ENCODE results near the gene CDC123. TPM values are rescaled to one million over a fixed set of nuclear protein-coding genes. Genes with fewer than 3 reads are reported as not detected.

Gene CDC123
- total and polyA plus RNA-seq, 2 of the 4 experiments (the other 2 are of a cell fraction): 100 to 203 TPM

DNA sequence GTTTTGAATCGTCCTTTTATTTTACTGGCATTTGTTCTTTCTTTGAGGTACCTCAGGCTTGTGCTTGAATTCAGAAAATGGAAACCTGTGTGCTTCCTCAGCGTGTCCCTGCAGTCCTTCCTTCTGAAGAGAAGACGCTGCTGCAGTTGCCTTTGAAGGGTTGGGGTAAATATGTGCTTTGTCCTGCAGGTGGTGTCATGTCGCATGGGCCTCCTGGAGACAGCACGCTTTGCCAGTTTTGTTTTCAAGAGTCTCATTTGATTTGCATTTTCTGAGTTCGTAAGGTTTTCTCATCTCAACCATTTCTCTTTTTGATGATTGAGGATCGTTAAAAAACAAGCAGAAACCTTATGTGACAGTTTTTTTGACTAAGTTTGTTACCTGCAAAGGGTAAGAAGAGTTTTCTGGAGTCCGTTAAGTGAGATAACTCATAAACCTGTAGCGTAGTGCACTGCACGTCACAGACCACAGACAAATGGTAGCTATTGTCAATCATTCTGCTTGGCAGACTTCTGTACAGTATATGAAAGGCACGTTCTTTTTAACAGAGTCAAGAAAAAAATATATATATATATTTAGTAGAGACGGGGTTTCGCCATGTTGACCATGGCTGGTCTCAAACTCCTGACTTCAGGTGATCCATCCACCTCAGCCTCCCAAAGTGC, 57.0 kb downstream of the CDC123 start:
- ChIA-PET POLR2A (ENCODE audit: unreplicated experiment) (no interaction called here), CTCF (no interaction called here)
- TF ChIP-seq MAZ (IDR thresholded peaks at IDR 0.05; ENCODE audit: borderline replicate concordance, low read depth, low read length) (no peak), POLR2A (IDR thresholded peaks at IDR 0.05; ENCODE audit: low read depth, low read length) (no peak), NFE2L2 (IDR thresholded peaks at IDR 0.05; ENCODE audit: low read depth, low read length) (no peak), RFX5 (IDR thresholded peaks at IDR 0.05; ENCODE audit: low read depth, low read length) (no peak), CEBPB (IDR thresholded peaks at IDR 0.05; ENCODE audit: low read depth, low read length) (no peak), RAD21 (IDR thresholded peaks at IDR 0.05; ENCODE audit: low read length) (peak; percentile 52), MAFK (IDR thresholded peaks at IDR 0.05; ENCODE audit: low read depth, low read length) (no peak), BHLHE40 (IDR thresholded peaks at IDR 0.05; ENCODE audit: low read depth, low read length) (no peak), SMC3 (IDR thresholded peaks at IDR 0.05; ENCODE audit: low read depth, low read length) (peak; percentile 39; the same call in 1 of the 2 replicates), RCOR1 (IDR thresholded peaks at IDR 0.05; ENCODE audit: insufficient replicate concordance, low read length) (no peak), MXI1 (IDR thresholded peaks at IDR 0.05; ENCODE audit: borderline replicate concordance, low read depth, low read length) (no peak), CHD1 (IDR thresholded peaks at IDR 0.05; ENCODE audit: low read depth, low read length) (no peak), FOS (IDR thresholded peaks at IDR 0.05; ENCODE audit: low read depth, low read length) (no peak)
- TF ChIP-seq, protein P1, sequence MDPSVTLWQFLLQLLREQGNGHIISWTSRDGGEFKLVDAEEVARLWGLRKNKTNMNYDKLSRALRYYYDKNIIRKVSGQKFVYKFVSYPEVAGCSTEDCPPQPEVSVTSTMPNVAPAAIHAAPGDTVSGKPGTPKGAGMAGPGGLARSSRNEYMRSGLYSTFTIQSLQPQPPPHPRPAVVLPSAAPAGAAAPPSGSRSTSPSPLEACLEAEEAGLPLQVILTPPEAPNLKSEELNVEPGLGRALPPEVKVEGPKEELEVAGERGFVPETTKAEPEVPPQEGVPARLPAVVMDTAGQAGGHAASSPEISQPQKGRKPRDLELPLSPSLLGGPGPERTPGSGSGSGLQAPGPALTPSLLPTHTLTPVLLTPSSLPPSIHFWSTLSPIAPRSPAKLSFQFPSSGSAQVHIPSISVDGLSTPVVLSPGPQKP (IDR thresholded peaks at IDR 0.05; ENCODE audit: borderline replicate concordance, low read depth, low read length): no peak
- TF ChIP-seq, protein P2, sequence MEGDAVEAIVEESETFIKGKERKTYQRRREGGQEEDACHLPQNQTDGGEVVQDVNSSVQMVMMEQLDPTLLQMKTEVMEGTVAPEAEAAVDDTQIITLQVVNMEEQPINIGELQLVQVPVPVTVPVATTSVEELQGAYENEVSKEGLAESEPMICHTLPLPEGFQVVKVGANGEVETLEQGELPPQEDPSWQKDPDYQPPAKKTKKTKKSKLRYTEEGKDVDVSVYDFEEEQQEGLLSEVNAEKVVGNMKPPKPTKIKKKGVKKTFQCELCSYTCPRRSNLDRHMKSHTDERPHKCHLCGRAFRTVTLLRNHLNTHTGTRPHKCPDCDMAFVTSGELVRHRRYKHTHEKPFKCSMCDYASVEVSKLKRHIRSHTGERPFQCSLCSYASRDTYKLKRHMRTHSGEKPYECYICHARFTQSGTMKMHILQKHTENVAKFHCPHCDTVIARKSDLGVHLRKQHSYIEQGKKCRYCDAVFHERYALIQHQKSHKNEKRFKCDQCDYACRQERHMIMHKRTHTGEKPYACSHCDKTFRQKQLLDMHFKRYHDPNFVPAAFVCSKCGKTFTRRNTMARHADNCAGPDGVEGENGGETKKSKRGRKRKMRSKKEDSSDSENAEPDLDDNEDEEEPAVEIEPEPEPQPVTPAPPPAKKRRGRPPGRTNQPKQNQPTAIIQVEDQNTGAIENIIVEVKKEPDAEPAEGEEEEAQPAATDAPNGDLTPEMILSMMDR (conservative IDR thresholded peaks at IDR 0.05; ENCODE audit: low read depth, low read length): peak; percentile 34
- TF ChIP-seq, protein P3, sequence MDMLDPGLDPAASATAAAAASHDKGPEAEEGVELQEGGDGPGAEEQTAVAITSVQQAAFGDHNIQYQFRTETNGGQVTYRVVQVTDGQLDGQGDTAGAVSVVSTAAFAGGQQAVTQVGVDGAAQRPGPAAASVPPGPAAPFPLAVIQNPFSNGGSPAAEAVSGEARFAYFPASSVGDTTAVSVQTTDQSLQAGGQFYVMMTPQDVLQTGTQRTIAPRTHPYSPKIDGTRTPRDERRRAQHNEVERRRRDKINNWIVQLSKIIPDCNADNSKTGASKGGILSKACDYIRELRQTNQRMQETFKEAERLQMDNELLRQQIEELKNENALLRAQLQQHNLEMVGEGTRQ (IDR thresholded peaks at IDR 0.05; ENCODE audit: low read depth, low read length): no peak
- DNase-seq (peak; percentile 34), ATAC-seq (ENCODE audit: low read depth) (0 out of 2 replicates have a peak, but pooled peaks have one; percentile 42)
- H3K9ac ChIP-seq (ENCODE audit: low read depth, low read length): no peak overlapping the region
- H3K27ac ChIP-seq (ENCODE audit: insufficient read depth, low read length): no peak overlapping the region
- H3K18ac ChIP-seq (ENCODE audit: low read depth, low read length): no peak overlapping the region
- H3K4me1 ChIP-seq (ENCODE audit: control insufficient read depth, insufficient read depth, low read length): peaks cover 2% of the 10 kb centered on the region; the same call in 1 of the 2 replicates
- no peak overlapping the region for H2AK5ac ChIP-seq (ENCODE audit: low read depth, low read length)
- H2BK120ac ChIP-seq (ENCODE audit: low read depth, low read length): no peak overlapping the region
- no peak overlapping the region for H3K23ac ChIP-seq (ENCODE audit: low read depth, low read length)
- no peak overlapping the region for H4K91ac ChIP-seq (ENCODE audit: insufficient read depth, low read depth, low read length)
- WGBS, 2 experiments (ENCODE audit: extremely low coverage in 2 of 2, insufficient read length in 1 of 2): 100% methylated on average over 1 of the region's 13 CpGs; no CpG with 5 or more reads in 1 of the 2 experiments
- no peak overlapping the region for H3K56ac ChIP-seq (ENCODE audit: extremely low read depth, insufficient read depth, low read length)
- intact Hi-C loops (cut with micrococcal nuclease): no loop called here
- peaks cover 14% of the 10 kb centered on the region for H3K36me3 ChIP-seq (ENCODE audit: control insufficient read depth, insufficient read depth, low read length)
- no peak overlapping the region for H4K5ac ChIP-seq (ENCODE audit: low read depth, low read length)
- BruUV-seq (replicated peaks): no TSS peak
- no peak overlapping the region for H3K4me3 ChIP-seq (ENCODE audit: insufficient read depth, low read depth, low read length)
- H2AK9ac ChIP-seq (replicated peaks; ENCODE audit: low read depth, low read length, poor library complexity): peak overlapping the region; percentile 79
- H3K14ac ChIP-seq (replicated peaks; ENCODE audit: low read depth, low read length): no peak overlapping the region
- H4K20me1 ChIP-seq (ENCODE audit: insufficient read depth, low read length): no peaks in the 10 kb centered on the region
- H2BK15ac ChIP-seq (ENCODE audit: low read depth, low read length): no peak overlapping the region
- H3K79me1 ChIP-seq (ENCODE audit: low read depth in 1 of 2, low read length in 2 of 2): no peaks in the 10 kb centered on the region
- in situ Hi-C loops (cut with MboI; ENCODE audit: low sequenced_read_pairs): loop anchor here (25.0 kb wide), 1 partner anchor 809 kb away; no protein-coding TSS in a partner anchor
- no peak overlapping the region for H2BK5ac ChIP-seq (ENCODE audit: low read depth, low read length, poor library complexity, severe bottlenecking)
- H3K9me1 ChIP-seq (ENCODE audit: insufficient read depth, low read length): no peaks in the 10 kb centered on the region
- H2BK20ac ChIP-seq (ENCODE audit: low read depth, low read length): no peak overlapping the region
- dilution Hi-C loops (cut with HindIII; ENCODE audit: low sequenced_read_pairs, unreplicated experiment): no loop called here
- H3K4me2 ChIP-seq (ENCODE audit: low read depth, low read length): no peak overlapping the region
- H3K4ac ChIP-seq (ENCODE audit: low read depth, low read length): no peak overlapping the region
- no peak overlapping the region for H2AFZ ChIP-seq (replicated peaks; ENCODE audit: low read length, poor library complexity)
- no peaks in the 10 kb centered on the region for H3K9me3 ChIP-seq (ENCODE audit: control insufficient read depth, insufficient read depth, low read length)
- H4K8ac ChIP-seq (ENCODE audit: low read depth in 2 of 2, low read length in 2 of 2): no peak overlapping the region
- no peaks in the 10 kb centered on the region for H3K27me3 ChIP-seq (ENCODE audit: control insufficient read depth, insufficient read depth, low read length)

All from IMR-90 (cell line).